GM19025 (cell line): ENCODE measurements around the gene GRK6.

ENCODE experiments used
- ATAC-seq: cut with Tn5 transposase; IDR thresholded peaks from one replicate; pipeline ENCODE4 v1.9.1; 2021; ENCODE audit warnings: mild to moderate bottlenecking, low read depth, moderate library complexity; ENCODE audit not compliant: unreplicated experiment

GRK6 gene

DNA sequence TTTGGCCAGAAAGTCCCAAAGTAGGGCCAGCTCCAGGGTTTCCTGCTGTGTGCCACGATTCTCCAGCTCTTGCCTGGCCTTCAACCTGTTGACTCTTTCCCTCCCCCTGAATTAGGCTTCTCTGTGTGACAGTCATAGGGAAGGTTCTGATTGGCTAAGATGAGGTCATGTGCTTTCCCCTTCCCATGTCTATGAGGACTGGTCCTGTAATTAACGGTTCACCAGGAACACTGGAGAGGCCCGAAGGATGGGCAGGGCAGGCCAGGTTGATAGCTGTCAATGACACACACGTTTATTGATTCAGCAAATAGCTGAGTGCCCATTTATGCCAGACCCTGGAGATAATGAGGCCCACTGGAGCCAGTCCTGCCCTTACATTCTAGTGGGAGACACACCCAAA lies 11.1 kb downstream of the GRK6 start:
- ATAC-seq = no peak

DNA sequence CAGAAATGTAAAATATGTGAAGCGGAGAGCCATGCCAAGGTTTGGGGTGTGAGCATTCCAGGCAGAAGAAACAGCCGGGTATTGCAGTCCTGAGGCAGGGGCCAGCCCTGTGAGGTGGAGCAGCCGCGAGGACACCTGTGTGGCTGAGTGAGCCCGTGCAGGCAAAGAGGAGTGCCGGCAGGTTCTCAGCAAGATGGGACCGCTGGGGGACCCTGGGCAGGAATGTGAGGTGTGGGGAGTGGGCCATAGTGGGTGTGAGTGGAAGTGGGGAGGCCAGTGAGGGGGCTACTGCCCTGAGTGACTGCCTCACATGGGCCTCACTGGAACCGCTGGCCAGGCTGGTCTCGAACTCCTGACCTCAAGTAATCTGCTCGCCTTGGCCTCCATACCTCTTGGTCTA lies 12.0 kb downstream of the GRK6 start:
- ATAC-seq = no peak

DNA sequence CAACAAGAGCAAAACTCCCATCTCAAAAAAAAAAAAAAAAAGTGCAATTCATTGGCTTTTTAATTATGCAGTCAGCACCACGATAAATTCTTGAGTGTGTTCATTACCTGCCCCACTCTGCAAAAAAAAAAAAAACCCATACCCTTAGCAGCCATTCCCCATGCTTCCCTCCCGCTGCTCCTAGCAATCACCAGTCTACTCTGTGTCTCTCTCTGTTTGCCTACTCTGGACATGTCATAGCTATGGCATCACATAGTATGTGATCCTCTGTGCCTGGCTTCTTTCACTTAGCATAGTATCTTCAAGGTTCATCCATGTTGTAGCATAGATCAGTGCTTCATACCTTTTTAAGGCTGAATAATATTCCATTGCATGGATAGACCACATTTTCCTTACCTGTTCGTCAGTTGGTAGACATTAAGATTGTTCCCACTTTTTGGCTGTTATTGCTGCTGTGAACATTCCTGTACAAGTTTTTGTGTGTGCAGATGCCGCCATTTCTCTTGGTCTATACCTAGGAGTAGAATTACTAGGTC lies 13.1 kb downstream of the GRK6 start:
- ATAC-seq = no peak

DNA sequence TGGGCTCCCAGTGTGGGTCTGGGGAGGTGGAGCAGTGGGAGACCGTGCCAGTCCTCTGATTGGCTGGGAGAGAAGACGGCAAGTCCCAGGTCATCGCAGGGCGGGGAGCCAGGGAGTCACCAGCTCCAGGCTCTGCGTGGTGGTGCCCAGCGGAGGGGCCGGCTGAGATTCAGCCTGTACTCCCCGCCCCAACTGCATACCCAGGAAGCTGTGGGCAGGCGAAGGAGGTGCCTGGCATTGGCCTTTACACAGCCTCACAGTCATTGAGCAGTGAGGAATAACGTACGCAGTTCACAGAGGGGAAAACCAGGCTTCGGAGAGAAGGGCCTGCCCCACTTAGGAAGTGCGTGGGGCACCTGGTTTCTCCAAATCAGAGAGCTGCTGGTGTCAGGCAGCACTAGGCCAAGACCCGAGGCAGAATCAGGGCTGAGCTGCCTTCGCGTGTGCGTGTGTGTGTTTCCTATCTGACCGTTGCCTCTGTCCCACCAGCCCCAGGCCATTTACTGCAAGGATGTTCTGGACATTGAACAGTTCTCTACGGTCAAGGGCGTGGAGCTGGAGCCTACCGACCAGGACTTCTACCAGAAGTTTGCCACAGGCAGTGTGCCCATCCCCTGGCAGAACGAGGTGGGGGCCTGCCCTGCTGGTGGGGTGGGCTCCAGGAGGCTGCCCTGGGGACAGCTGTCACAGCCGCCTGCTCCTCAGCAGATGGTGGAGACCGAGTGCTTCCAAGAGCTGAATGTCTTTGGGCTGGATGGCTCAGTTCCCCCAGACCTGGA lies 13.9 kb downstream of the GRK6 start:
- no peak for ATAC-seq

DNA sequence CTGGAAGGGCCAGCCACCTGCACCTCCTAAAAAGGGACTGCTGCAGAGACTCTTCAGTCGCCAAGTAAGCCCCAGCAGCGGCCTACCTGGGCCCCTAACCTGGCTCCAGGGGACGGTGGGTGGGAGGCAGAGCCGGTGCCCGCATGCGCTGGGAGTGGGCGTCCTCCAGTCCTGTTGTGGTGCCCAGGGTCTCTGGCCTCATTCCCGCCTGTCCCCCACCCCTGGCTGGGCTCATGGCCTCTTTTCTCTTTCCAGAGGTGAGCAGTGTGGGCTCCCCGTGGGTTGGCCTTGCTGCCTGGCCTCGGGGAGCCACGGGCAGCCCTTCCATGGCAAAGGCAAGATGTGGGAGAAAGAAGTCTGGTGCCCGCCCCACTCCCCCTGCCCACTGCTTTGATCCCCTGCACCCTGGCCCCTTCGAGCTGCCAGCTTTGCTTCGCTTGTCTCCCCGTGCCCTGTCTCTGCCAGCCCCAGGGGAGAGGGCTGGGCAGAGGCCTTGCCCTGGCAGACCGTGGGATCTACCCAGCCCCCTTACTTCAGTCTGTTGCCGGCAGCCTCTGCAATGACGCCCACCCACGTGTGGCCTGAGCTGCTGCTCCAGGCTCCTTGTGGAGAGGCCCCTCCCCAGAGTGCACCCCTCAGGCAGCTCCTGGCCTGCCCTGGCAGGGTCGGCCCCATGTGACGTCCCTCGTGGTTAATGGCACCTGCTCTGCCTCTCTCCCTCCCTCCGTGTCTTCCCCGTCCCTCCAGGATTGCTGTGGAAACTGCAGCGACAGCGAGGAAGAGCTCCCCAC lies 14.7 kb downstream of the GRK6 start:
- ATAC-seq = no peak

DNA sequence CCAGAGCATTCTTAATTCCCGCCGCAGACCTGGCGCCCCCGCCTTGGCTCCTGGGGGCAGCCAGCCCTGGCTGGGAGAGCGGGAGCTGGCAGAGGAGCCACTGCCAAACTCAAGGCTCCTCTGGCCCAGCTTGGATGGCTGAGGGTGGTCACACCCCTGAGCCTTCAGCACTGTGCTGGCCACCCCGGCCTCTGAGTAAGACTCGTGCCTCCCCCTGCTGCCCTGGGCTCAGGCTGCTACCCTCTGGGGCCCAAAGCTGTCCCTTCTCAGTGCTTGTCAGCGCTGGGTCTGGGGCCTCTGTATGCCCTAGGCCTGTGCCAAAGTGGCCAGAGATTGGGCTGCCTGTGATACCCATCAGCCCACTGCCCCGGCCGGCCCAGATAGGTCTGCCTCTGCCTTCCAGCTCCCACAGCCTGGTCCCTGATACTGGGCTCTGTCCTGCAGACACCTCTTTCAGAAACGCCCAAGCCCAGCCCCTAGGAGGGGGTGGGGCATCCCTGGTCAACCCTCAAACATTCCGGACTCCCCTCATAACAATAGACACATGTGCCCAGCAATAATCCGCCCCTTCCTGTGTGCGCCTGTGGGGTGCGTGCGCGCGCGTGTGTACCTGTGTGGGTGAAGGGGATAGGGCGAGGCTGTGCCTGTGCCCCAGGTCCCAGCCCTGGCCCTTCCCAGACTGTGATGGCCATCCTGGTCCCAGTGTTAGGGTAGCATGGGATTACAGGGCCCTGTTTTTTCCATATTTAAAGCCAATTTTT lies 15.8 kb downstream of the GRK6 start:
- ATAC-seq = no peak

DNA sequence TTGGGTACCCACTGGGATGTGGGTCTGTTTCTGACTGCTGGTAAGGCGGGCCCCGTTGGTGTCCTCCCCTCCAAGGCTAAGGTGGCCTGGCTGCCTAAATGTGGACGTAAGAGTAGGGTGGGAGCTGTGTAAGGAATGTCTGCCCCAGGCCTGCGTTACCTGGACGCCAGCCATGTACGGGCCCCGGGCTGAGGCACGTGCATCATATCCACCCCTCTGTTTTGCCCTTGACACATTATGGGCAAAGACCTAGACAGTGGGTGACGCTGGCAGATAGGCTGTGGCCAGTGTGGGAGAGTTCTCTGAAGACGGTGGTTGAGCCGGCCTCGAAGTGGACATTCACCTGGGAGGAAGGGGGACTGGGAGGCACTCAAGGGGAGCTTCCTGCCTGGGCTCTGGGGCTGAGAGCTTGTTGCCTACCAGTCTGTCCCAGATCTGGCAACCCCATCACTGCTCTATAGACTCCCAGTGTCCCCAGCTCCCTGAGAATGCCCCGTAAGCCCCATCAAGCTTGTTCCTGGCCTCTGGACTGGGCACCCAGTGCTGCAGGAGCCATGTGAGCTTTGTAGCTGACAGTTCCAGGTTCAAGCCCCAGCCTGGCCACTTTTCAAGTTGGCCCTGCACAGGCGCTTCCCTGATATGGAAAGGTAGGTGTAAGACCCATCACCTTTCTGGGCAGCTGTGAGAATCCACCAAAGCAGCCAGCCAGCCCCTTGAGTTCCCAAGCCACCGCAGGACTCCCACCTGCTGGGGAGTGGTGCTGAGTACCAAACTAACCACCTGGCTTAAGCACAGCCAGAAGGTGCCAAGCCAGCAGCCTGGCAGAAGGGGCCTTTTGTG lies 16.9 kb downstream of the GRK6 start:
- no peak for ATAC-seq

DNA sequence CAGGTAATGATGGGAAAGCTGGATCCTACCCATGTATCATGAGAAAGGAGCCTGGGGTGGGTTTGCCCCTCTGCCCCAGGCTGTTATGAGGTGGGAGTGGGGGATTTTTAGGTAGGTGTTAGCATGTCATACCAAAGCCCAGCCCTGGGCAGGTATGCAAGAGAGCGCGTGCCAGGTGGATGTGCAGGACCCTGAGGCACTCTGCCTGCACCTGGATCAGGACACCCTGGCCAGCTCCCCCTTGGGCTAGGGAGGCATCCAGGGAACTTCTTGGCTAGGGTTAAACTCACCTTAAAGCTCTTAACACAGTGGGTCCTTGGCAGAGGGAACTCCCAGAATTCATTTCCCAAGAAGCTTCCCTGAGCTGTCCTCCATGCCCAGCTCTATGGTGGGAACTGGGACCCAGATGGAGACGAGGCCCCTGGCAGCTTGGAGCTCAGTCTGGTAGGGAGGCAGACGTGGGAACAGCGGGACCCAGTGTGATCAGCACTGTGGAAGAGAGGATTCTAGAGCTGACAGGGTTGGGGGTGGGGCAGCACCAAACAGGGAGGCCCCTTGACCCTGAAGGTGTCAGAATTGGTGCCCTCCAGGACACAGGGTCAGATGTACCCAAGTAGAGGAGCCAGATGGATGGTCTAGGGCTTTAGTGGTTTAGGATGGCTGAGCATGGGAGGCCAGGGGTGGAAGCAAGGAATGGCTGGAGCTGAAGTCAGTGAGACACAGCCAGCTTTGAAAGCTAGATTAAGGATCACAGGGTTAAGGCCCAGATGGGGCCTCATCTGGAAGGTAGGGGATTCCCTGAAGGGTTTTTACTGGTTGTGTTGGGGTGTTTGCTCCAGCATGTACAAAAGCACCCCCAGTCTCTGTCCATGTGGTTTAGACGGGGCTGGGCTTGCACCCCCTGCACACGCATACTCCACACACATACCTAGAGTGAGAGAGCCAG lies 17.9 kb downstream of the GRK6 start:
- ATAC-seq = no peak

DNA sequence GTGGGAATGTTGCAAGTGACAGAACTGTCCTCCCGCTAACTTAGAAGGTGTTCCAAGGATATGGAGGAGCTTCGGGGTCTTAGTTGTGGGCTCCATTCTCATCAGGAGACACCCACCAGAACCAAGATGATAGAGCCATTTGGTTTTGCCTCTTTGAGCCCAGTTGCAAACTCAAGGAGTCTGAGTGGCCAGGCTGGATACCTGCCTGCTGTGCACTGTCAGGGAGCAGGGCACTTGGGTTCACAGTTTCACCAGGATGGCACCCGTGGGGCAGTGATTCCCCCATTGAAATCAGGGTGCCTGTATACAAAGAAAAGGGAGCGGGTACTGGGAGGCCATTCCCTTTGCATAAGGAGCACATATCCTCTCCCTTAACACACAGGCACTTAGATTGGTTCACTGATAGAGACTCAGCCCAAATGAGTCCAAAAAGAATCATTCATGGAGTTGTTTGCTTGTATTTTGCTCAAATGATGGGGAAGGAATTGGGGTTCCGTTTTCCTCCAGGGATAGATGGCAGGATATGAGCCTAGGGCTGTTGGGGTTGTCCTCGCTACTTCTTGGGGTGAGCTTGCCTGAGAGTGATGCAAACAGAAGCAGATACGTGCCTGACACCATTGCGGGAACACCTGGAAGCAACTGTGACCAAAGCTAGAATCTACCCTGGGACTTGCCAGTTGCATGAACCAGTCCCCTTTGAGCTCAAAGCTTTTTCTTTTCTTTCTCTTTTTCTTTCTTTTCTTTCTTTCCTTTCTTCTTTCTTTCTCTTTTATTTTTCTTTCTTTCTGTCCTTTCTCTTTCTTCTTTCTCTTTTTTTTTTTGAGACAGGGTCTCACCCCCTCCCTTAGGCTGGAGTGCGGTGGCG lies 18.8 kb downstream of the GRK6 start:
- no peak for ATAC-seq

DNA sequence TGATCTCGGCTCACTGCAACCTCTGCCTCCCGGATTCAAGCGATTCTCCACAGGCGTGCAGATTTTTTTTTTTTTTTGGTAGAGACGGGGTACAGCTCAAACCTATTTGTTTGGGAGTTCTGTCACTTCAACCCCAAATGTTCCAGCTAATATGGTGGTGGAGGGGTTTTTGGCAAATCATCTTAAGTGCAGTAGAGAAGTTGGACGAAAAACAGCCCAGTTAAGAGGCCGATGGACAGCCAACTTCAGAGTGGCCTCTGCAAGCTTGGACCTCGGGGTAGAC lies 19.4 kb downstream of the GRK6 start:
- no peak for ATAC-seq

DNA sequence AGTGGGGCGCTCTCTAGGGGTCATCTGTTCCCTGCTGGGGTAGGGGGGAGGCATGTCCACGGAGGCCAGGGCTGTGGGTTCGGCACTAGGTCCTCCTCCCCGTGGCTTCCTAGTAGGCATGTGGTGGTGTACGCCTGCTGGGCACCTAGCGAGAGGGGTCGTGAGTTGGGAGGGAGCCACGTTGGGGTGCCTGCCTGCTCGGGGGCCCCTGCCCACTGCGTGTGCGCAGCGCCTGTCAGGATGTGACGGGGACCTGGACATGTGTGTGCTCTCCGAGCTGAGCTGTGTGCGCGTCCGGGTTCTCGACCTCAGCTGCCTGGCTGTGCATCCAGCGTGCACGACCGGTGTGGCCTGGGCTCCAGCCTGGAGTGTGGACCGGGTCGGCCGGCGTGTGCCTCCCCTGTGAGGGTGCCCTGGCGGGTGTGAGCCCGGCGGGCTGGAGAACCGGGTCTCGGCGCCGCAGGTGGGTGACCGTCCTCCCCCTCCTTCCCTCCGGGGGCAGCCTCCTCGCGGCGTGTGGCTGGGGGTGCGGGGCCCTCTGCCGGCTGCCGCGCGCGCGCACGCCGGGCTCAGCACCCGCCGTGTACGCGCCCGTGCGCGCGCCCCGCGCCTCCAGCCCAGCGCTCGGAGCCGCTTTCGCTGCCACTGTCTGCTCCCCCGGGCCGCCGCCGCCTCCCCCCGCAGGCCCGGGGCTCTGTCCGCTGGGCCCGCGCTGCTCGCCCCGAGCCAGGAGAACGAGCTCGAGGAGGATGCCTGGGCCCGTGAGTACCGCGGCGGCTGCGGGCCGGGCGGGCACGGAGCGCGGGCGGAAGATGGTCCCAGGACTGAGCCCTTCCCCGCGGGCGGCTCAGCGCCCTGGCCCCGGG lies 20.0 kb downstream of the GRK6 start, which contains the start of gene PRR7:
TSS of gene PRR7 (plus strand) at position 615 of the 866 bp plus-strand sequence. CDS start 8,254 bp downstream, outside the sequence.
- peak; percentile 62 for ATAC-seq

DNA sequence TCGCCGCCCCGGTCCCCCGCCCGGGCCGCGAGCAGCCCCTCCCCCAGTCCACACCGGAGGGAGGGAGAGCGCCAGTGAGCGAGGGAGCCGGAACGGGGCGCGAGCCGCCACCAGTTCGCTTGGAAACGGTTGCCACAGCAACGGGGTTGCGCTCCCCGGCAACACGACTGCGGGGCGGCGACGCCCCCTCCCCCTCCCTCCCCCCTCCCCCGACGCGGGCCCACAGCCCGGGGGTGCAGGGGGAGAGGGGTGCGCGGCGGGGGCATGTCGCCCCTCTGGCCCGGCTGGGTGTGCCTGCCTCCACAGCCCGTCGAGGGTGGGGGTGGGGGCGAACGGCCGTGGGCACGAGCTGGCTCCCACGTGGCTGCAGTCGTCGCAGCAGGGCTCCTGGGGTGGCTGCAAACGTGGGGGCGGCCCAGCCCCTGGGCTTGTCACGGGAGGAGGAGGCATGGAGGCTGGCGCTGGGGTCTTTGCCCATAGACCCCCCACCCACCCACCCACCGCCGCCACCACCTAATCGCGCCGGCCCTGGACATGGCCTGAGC lies 20.7 kb downstream of the GRK6 start:
- peak; percentile 33 for ATAC-seq

DNA sequence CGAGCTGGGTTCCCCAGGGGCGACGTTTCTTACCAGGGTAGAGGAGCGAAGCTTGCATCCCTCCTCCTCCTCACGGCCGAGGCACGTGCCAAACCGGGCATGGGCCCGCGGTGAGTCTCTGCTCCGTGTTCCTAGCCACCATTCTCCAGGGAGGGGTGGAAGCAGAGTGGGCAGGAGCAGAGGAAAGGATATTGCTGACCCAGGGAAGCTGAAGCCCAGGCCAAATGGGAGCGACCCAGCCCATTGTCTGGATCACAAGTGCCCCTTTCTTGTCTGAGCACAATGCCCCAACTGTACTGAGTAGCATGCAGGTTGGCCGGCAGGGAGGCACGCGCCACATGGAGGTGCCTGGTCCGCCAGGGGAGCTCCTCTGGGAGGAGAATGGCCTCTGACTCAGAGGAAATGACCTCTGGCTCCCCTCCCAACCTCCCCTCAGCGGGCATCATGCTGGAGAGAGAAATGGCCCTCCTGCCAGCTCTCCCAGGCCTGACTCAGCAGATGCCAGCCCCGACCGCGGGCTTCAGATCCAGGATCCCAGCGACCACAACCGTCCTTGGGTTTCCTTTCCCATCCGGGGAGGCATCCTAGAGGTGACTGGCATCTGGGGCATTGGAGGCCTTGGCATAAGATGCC lies 21.3 kb downstream of the GRK6 start:
- no peak for ATAC-seq

DNA sequence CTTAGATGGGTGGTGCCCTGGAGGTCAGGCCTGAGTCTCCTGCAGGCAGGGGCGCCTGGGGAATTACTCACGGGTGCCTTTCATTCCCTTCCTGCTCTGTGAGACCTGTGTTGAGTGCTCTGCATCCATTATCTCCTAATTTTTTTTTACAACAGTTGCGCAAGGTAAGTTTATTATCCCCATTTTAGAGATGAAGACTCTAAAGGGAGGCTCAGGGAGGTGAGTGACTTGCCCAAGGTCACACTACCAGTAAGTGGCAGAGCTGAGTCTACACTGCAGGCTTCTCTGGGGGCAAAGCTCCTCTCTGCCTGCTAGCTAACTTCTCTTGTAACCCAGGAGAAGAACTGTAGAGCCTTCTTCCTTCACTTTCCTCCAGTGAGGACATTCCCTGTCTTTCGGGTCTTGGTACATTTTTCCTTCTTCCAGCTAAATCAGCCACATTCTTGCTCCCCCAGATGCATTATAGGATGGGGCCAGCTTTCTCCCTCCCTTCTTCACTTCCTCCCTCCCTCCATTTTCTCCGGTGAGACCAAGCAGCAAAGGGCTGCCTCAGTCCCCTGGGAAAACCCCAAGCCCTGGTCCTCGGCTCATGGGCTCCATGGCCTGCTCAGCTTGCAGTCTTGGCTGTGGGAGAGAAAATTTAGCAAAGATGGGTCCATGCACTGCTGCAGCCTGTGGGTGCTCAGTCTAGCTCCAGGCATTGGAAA lies 21.9 kb downstream of the GRK6 start:
- no peak for ATAC-seq

DNA sequence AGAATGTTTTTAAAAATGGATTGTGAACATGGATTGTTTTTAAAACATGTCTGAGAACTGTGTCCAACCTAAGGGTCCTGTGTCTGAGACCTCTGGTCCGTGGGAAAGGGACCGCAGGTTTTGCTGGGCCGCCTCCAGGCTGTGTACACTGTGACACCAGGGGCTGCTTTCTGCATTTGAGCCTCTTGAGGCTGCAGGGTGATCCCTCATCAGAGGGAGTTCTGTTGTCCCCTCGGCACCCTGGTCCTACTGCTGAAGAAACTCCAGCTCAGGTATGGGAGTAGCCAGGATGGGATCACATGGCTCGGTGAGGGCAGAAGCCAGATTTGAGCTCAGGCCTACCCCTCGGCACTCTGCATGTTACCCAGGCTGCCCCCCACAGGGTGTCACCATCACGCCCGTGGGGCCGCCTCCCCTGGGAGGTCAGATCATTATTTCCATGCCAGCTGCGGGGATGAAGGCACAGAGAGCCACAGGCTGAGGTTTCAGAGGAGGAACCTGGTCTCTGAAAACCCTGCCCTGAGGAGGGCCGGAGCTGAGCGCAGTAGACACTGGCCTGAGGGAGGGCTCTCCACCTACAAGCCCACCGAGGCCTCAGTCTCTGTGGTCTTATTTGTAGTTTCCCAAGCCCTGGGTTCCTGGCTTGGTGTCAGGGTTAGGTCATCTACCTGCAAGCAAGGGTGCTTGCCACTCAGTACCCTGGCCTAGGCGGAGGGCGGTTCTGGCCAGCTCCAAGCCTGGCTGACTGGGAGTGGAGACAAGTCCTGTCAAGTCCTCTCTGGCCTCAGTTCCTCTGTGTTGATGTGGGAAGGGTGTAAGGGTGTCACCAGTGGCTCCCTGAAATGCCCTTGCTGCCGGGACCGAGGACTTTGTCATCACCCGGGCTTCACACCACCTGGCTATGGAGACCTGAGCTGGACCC lies 22.9 kb downstream of the GRK6 start:
- ATAC-seq = no peak
